ENCODE data around the gene C11orf21.

The C11orf21 gene

DNA sequence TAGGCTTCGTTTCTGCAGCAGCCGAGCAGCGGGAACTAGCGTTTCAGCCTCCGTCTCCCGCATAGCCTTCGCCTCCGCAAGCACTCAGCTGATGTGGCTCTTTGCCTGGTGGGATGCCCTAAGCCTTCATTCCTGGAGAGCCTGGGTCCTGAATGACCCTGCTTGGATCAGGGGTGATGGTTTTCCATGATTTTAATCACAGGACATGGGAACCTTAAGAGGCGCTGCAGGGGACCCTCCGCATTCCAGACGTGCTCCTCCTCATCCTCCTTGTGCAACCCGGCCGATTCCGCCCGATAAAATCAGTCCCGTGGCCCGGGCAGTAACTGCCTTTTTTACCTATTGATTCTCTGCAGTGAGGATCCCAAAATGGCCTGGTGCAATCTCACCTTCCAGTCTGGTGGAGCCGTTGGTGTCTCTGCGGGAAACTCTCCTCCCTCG is 8.2 kb downstream of the C11orf21 start:
- Histone ChIP-seq H3K36me3 (ENCODE audit: insufficient read depth, low read length) (peaks cover 9% of the 10 kb centered on the region; the same call in 1 of the 2 replicates), H3K79me2 (ENCODE audit: insufficient read depth, low read length) (peaks cover 7% of the 10 kb centered on the region; the same call in 1 of the 2 replicates), H3K4me3 (ENCODE audit: low read length, poor library complexity, severe bottlenecking) (no peak overlapping the region), H3K9me3 (ENCODE audit: insufficient read depth, low read depth, low read length) (no peaks in the 10 kb centered on the region), H3K4me2 (ENCODE audit: low read depth, low read length, poor library complexity, severe bottlenecking) (no peak overlapping the region), H3K27me3 (ENCODE audit: insufficient read depth, low read length, poor library complexity, severe bottlenecking) (no peaks in the 10 kb centered on the region), H2AFZ (ENCODE audit: low read length) (no peak overlapping the region), H3F3A (ENCODE audit: low read depth) (no peaks in the 10 kb centered on the region), H3K9me2 (replicated peaks; ENCODE audit: low read depth, low read length) (no peaks in the 10 kb centered on the region), H3K9ac (ENCODE audit: low read depth, low read length, poor library complexity, severe bottlenecking) (no peak overlapping the region), H4K20me1 (ENCODE audit: insufficient read depth, low read length, poor library complexity, severe bottlenecking) (peaks cover 3% of the 10 kb centered on the region), H3K4me1 (ENCODE audit: insufficient read depth, low read length, poor library complexity, severe bottlenecking) (peaks cover 5% of the 10 kb centered on the region)
- TF ChIP-seq, protein P1, sequence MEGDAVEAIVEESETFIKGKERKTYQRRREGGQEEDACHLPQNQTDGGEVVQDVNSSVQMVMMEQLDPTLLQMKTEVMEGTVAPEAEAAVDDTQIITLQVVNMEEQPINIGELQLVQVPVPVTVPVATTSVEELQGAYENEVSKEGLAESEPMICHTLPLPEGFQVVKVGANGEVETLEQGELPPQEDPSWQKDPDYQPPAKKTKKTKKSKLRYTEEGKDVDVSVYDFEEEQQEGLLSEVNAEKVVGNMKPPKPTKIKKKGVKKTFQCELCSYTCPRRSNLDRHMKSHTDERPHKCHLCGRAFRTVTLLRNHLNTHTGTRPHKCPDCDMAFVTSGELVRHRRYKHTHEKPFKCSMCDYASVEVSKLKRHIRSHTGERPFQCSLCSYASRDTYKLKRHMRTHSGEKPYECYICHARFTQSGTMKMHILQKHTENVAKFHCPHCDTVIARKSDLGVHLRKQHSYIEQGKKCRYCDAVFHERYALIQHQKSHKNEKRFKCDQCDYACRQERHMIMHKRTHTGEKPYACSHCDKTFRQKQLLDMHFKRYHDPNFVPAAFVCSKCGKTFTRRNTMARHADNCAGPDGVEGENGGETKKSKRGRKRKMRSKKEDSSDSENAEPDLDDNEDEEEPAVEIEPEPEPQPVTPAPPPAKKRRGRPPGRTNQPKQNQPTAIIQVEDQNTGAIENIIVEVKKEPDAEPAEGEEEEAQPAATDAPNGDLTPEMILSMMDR (conservative IDR thresholded peaks at IDR 0.05; ENCODE audit: low read length), result no peak
- TF ChIP-seq EZH2phosphoT487 (IDR thresholded peaks at IDR 0.05; ENCODE audit: borderline replicate concordance), result no peak

DNA sequence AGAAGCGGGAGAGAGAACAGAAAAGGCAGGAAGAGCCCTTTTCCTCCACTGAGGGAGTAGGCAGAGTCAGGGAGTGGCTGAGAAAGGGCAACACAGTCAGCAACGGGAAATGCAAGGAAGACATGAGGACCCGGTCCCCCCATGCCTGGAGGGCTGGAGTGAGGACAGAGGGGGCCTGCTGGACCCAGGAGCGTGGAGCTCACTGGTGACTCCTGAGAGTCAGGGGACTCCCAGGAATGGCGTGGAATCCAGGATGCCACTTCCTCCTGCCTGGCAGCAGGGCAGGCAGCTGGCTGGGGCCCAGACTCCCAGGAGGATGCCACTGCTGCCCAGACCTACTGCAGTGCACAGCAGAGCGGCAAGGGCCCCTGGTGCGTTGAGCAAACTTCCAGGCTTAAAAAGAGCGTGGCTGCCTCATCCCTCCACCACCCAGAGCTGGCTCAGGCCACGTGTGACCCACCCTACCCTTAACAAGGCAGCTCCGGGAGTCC is 11.3 kb downstream of the C11orf21 start:
- H3K36me3 ChIP-seq (ENCODE audit: insufficient read depth, low read length), result no peaks in the 10 kb centered on the region
- H3K9me2 ChIP-seq (replicated peaks; ENCODE audit: low read depth, low read length), result no peaks in the 10 kb centered on the region
- no peaks in the 10 kb centered on the region for H3K4me1 ChIP-seq (ENCODE audit: insufficient read depth, low read length, poor library complexity, severe bottlenecking)
- H3F3A ChIP-seq (ENCODE audit: low read depth), result no peaks in the 10 kb centered on the region
- no peak overlapping the region for H2AFZ ChIP-seq (ENCODE audit: low read length)
- no peak overlapping the region for H3K4me3 ChIP-seq (ENCODE audit: low read length, poor library complexity, severe bottlenecking)
- no peaks in the 10 kb centered on the region for H4K20me1 ChIP-seq (ENCODE audit: insufficient read depth, low read length, poor library complexity, severe bottlenecking)
- H3K4me2 ChIP-seq (ENCODE audit: low read depth, low read length, poor library complexity, severe bottlenecking), result no peak overlapping the region
- no peak for TF ChIP-seq EZH2phosphoT487 (IDR thresholded peaks at IDR 0.05; ENCODE audit: borderline replicate concordance)
- TF ChIP-seq, protein P1 (conservative IDR thresholded peaks at IDR 0.05; ENCODE audit: low read length), result no peak
- H3K9ac ChIP-seq (ENCODE audit: low read depth, low read length, poor library complexity, severe bottlenecking), result no peak overlapping the region
- H3K79me2 ChIP-seq (ENCODE audit: insufficient read depth, low read length), result no peaks in the 10 kb centered on the region
- H3K27me3 ChIP-seq (ENCODE audit: insufficient read depth, low read length, poor library complexity, severe bottlenecking), result no peaks in the 10 kb centered on the region
- H3K9me3 ChIP-seq (ENCODE audit: insufficient read depth, low read depth, low read length), result no peaks in the 10 kb centered on the region

DNA sequence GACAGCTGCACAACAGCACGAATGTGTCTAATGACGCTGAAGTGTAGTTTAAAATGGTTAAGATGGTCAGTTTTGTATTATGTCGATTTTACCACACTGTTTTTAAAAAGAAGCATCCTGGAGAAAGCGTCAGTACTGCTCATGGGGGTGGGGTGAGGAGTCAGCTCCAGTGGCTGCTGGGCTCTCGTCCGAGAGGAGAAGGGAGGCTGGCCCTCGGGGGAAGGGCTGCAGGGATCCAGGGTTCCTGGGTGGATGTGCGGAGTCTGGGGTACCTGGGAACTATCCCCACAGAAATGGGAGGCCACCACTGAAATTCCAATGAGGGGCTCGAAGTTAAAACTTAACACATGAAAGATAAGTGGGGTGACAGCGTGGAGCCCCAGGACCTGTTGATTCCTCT is 11.9 kb downstream of the C11orf21 start:
- Histone ChIP-seq H3K79me2 (ENCODE audit: insufficient read depth, low read length) (no peaks in the 10 kb centered on the region), H3K4me1 (ENCODE audit: insufficient read depth, low read length, poor library complexity, severe bottlenecking) (no peaks in the 10 kb centered on the region), H2AFZ (ENCODE audit: low read length) (no peak overlapping the region), H3K4me3 (ENCODE audit: low read length, poor library complexity, severe bottlenecking) (no peak overlapping the region), H3K4me2 (ENCODE audit: low read depth, low read length, poor library complexity, severe bottlenecking) (no peak overlapping the region), H3K9me2 (replicated peaks; ENCODE audit: low read depth, low read length) (no peaks in the 10 kb centered on the region), H3K36me3 (ENCODE audit: insufficient read depth, low read length) (no peaks in the 10 kb centered on the region), H3K9ac (ENCODE audit: low read depth, low read length, poor library complexity, severe bottlenecking) (no peak overlapping the region), H3F3A (ENCODE audit: low read depth) (no peaks in the 10 kb centered on the region), H4K20me1 (ENCODE audit: insufficient read depth, low read length, poor library complexity, severe bottlenecking) (no peaks in the 10 kb centered on the region), H3K9me3 (ENCODE audit: insufficient read depth, low read depth, low read length) (no peaks in the 10 kb centered on the region), H3K27me3 (ENCODE audit: insufficient read depth, low read length, poor library complexity, severe bottlenecking) (no peaks in the 10 kb centered on the region)
- TF ChIP-seq, protein P1 (conservative IDR thresholded peaks at IDR 0.05; ENCODE audit: low read length), result no peak
- no peak for TF ChIP-seq EZH2phosphoT487 (IDR thresholded peaks at IDR 0.05; ENCODE audit: borderline replicate concordance)
